Suppressor macrophage treated with lipopolysaccharide for 4 hours (primary cell): Measurements from ENCODE around the gene DOCK6.
"Not testable (repeated sequence)": the region's sequence is repeated elsewhere in the genome, so short reads cannot be mapped to it uniquely, and the experiment has no call there.

ENCODE experiments used
- DNase-seq: peaks from one replicate; pipeline ENCODE4 v3.0.0-alpha.2; 2020

Gene DOCK6

DNA sequence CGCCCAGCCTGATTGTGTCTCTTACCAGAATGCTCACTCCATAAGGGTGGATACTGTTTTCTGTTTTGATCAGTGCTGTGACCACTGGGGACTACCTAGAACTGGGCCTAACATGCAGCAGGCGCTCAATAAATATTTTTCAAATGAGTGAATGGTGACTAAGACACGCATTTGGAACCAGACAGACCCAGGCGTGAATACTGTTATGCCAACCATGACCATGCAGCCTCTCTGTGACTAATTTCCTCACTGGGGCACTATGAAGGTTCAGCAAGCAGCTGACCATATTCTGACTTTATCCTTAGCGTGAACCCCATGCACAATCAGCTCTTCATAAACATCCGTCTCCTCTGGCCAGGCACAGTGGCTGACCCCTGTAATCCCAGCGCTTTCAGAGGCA is 93.8 kb downstream of the DOCK6 start:
- no peak for DNase-seq

DNA sequence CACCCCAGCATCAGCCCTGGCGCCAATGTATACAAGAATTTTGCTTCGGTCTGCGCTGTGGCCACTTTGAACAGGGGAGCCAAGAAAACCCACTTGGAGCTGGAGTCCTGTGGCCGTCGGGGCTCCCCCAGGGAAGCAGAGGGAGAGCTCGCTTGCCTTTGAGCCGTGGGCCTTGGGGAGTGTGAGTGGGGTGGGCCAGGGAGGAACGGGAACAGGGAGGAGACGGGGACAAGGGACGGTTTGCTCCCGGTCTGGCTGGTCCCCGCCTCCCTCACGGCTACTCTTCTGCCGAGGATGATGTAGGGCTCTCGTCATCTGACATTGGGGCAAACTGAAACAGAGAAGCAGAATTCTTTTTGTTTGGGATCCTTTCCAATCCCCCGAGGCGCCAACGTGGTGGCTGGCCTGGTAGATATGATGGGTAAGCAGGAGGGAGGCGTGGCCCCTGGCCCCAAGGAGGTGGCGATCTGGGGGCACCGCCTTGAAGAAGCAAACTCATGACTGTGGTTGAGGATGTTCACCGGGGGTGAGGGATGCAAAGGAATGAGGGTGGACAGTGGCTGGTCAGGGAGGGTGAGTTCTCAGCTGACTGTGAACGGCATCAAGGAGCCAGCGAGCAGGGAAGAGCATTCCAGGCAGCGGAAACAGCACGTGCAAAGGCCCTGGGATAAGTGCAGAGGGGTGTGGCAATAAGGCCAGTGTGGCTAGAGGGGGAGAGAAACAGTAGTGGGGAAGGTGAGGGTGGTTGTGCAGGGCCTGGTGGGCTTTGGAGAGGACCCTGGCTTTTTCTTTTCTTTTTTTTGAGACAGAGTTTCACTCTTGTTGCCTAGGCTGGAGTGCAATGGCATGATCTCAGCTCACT is 95.8 kb downstream of the DOCK6 start:
- no peak for DNase-seq

- DNase-seq, result no peak
Observed at GRCh38 chr19:11165486-11166030, 96.8 kb downstream of the DOCK6 start.

GRCh38 chr19:11164879-11165406 is 97.4 kb downstream of the DOCK6 start:
- DNase-seq, result no peak

DNA sequence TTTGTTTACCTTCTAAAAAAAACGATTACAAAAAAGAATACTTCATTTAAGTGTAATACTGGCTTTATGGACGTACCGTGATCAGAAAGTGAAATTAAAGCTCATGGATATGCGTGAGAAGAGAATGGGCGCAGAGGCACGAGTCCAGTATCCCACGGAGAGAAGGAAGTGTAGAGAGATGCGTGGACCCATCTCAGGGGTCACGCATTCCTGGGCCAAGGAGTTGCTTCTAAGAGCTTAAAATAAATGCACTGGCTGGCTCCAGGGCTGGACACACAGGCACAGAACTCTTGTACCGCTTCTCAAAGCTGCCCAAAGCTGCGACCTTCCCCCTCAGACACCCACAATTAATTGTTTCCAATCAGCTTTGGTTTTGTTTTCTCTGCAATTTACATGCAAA is 98.0 kb downstream of the DOCK6 start:
- DNase-seq, result no peak

GRCh38 chr19:11160440-11160768 is 101.9 kb downstream of the DOCK6 start:
- not testable (repeated sequence) for DNase-seq

GRCh38 chr19:11159598-11160439 is 102.5 kb downstream of the DOCK6 start:
- no peak for DNase-seq

GRCh38 chr19:11155373-11156120 is 106.8 kb downstream of the DOCK6 start, which contains the start of gene SPC24:
Gene SPC24, minus strand, starts transcription at chr19:11155782. Its CDS starts 6 bp downstream, at chr19:11155776.
- DNase-seq, result peak; percentile 98

DNA sequence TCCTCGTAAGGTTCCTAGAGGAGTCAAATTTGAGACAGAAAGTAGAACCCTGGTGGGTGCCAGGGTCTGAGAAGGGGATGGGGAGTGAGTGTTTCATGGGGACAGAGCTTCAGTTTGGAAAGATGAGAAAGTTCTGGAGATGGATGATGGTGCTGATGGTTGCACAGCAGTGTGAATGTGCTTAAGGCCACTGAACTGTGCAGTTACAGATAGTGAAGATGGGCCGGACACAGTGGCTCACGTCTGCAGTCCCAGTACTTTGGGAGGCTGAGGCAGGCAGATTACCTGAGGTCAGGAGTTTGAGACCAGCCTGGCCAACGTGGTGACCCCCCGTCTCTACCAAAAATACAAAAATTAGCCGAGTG is 107.7 kb downstream of the DOCK6 start:
- DNase-seq, result no peak

DNA sequence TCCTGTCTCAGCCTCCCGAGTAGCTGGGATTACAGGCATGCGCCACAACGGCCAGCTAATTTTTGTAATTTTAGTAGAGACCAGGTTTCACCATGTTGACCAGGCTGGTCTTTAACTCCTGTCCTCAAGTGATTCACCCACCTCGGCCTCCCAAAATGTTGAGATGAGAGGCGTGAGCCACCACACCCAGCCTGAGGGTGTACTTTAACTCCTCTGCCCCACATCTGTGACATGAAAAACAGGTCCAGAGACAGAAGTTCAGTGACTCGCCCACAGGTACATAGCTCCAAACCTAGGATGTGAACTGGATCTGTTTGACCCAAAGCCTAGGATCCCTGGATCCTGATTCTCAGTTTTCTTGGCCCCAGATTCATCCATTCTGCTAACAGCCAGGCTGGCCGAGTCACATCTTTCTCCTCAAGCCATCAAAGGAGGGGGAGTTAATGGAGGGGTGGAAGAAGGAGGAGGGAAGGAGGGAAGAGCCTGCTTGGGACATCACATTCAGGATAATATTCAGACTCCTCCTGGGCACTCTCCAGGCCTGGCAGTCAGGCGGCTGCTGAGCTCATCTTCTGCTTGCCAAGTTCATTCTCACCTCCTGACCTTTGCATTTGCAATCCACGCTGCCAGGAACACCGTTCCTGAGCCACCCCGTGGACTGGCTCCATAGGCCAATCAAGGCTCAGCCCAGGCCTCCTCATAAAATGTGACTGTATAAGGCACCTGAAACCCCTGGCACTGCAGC is 109.8 kb downstream of the DOCK6 start:
- no peak for DNase-seq

DNA sequence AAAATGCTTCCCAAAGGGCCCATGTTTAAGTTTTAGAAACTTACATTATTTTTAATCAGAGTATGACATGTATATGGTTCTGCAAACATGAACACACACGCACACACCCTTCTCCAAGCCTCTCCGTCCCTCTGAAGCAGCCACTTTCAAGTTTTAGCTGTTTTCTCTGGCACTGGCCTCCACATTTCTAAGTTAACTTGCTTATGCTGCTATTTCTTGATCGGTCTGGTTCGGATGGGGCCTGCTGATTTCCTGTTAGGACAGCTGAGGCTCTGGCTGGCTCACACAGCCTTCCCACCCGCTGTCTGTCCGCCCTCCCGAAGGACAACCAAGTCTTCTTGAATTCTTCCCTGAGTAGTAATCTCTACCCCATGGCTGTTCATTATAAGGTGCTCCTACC is 111.1 kb downstream of the DOCK6 start:
- DNase-seq, result no peak
